Ureter (tissue), 1 donor: ENCODE results near the gene NPFF. TPM values are rescaled to one million over a fixed set of nuclear protein-coding genes. Genes with fewer than 3 reads are reported as not detected.
"Not testable (repeated sequence)": the region's sequence is repeated elsewhere in the genome, so short reads cannot be mapped to it uniquely, and the experiment has no call there.

ENCODE experiments used
- DNase-seq: peaks from one replicate; pipeline ENCODE4 v3.0.0-alpha.2; 2020; ENCODE audit warnings: low spot score
- total RNA-seq: library from RNA; stranded (reverse); gene quantifications from one replicate; pipeline ENCODE4 v1.2.4, GENCODE V29; 2023
- donor health status: DM: yes; HTN: yes; CAD: no.

Gene NPFF
- total RNA-seq, 1 donor from 2014 or later, result not detected

GRCh38 chr12:53496752-53497032 is 10.6 kb downstream of the NPFF start:
- DNase-seq, result no peak

GRCh38 chr12:53495903-53496751 is 11.2 kb downstream of the NPFF start:
- DNase-seq, result no peak

- DNase-seq, result no peak
Observed at GRCh38 chr12:53493610-53494391, 13.5 kb downstream of the NPFF start.

- peak; percentile 95 for DNase-seq
Observed at GRCh38 chr12:53492830-53493609, 14.3 kb downstream of the NPFF start.

DNA sequence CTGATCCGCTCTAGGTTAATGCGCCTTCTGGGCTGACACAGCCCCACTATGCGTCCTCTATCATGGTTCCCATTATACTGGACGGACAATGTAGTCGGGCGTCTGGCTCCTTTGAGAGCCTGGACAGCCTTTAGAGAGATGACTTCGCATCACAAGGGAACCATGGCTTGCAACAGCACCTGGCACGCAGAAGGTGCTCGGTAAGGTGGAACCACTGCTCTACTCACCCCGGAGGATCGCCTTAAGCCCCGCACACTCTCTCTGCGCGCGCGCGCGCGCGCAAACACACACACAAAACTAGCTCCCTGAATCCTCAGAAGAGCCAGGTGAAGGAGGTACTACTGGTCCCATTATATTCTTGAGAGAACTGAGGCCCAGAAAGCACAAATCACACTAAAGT is 15.1 kb downstream of the NPFF start:
- DNase-seq, result no peak

- no peak for DNase-seq
Observed at GRCh38 chr12:53489242-53489864, 17.9 kb downstream of the NPFF start.

- DNase-seq, result no peak
Observed at GRCh38 chr12:53486736-53487487, 20.4 kb downstream of the NPFF start.

- no peak for DNase-seq
Observed at GRCh38 chr12:53485955-53486735, 21.1 kb downstream of the NPFF start.

GRCh38 chr12:53484686-53485575 is 22.4 kb downstream of the NPFF start:
- no peak for DNase-seq

GRCh38 chr12:53483979-53484377 is 23.3 kb downstream of the NPFF start:
- no peak for DNase-seq

GRCh38 chr12:53483225-53483978 is 23.9 kb downstream of the NPFF start:
- DNase-seq, result no peak

GRCh38 chr12:53482626-53483168 is 24.6 kb downstream of the NPFF start:
- no peak for DNase-seq

GRCh38 chr12:53481939-53482586 is 25.2 kb downstream of the NPFF start:
- no peak for DNase-seq

DNA sequence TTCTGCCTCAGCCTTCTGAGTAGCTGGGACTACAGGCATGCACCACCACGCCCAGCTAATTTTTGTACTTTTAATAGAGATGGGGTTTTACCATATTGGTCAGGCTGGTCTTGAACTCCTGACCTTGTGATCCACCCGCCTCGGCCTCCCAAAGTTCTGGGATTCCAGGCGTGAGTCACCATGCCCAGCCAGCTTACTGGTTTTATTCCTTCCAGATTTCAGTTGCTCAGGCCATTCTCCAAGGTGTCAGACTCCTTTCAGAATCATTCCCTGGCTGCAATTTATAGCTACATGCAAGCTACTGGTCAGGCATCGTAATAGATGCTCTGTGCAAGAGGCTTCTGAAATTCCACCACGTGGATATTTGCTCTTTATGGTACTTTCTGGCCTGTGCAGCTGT is 25.8 kb downstream of the NPFF start:
- not testable (repeated sequence) for DNase-seq

GRCh38 chr12:53480491-53481442 is 26.5 kb downstream of the NPFF start:
- DNase-seq, result no peak

DNA sequence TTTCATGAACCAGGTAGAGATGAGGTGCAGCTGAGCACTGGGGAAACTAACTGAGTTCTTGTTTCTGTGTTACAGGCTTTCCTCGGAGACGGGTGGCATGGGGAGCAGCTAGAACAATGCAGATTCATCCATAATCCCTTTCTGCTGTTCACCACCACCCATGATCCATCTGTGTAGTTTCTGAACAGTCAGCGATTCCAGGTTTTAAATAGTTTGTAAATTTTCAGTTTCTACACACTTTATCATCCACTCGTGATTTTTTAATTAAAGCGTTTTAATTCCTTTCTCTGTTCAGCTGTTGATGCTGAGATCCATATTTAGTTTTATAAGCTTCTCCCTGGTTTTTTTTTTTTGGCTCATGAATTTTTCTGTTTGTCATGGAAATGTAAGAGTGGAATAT is 28.0 kb downstream of the NPFF start:
- no peak for DNase-seq

GRCh38 chr12:53478865-53479264 is 28.4 kb downstream of the NPFF start:
- DNase-seq, result no peak
